ENCODE data around the gene KBTBD8. TPM values are rescaled to one million over a fixed set of nuclear protein-coding genes. Genes with fewer than 3 reads are reported as not detected.

The KBTBD8 gene
- total RNA-seq, 1 donor from 2014 or later: 2.9 TPM

GRCh38 chr3:66993082-66993481, 5.0 kb upstream of the KBTBD8 start:
- DNase-seq (ENCODE audit: low spot score) (no peak), ATAC-seq (no peak)
- intact Hi-C loops (cut with DNase I): no loop called here

GRCh38 chr3:66994588-66994987, 3.5 kb upstream of the KBTBD8 start:
- intact Hi-C loops (cut with DNase I): no loop called here
- DNase-seq (ENCODE audit: low spot score): no peak
- no peak for ATAC-seq

GRCh38 chr3:66996696-66997095, 1.4 kb upstream of the KBTBD8 start:
- DNase-seq (ENCODE audit: low spot score) (no peak), ATAC-seq (no peak)
- intact Hi-C loops (cut with DNase I): no loop called here

GRCh38 chr3:66997560-66998112, 471 bp upstream of the KBTBD8 start:
- DNase-seq (ENCODE audit: low spot score) (no peak), ATAC-seq (no peak)
- intact Hi-C loops (cut with DNase I): no loop called here

GRCh38 chr3:66998904-66999235, 763 bp downstream of the KBTBD8 start:
- intact Hi-C loops (cut with DNase I): no loop called here
- DNase-seq (ENCODE audit: low spot score): no peak
- no peak for ATAC-seq

GRCh38 chr3:67000009-67000408, 1.9 kb downstream of the KBTBD8 start:
- intact Hi-C loops (cut with DNase I): no loop called here
- ATAC-seq (no peak), DNase-seq (ENCODE audit: low spot score) (no peak)

- intact Hi-C loops (cut with DNase I): no loop called here
- ATAC-seq: no peak
These were observed 3.2 kb downstream of the KBTBD8 start for GRCh38 chr3:67001086-67001861.

GRCh38 chr3:67005974-67006373, 7.9 kb downstream of the KBTBD8 start:
- DNase-seq (ENCODE audit: low spot score): no peak
- intact Hi-C loops (cut with DNase I): no loop called here

More at GRCh38 chr3:67001086-67001861, 3.2 kb downstream of the KBTBD8 start:
- DNase-seq (ENCODE audit: low spot score): no peak

GRCh38 chr3:67006460-67006859, 8.4 kb downstream of the KBTBD8 start:
- no peak for DNase-seq (ENCODE audit: low spot score)
- intact Hi-C loops (cut with DNase I): no loop called here
- ATAC-seq: no peak

More at GRCh38 chr3:67005974-67006373, 7.9 kb downstream of the KBTBD8 start:
- no peak for ATAC-seq

GRCh38 chr3:67008388-67008787, 10.3 kb downstream of the KBTBD8 start:
- intact Hi-C loops (cut with DNase I): no loop called here
- ATAC-seq (no peak), DNase-seq (ENCODE audit: low spot score) (no peak)

GRCh38 chr3:67009716-67010115, 11.6 kb downstream of the KBTBD8 start:
- intact Hi-C loops (cut with DNase I): no loop called here
- ATAC-seq (no peak), DNase-seq (ENCODE audit: low spot score) (no peak)

- ATAC-seq: no peak
- DNase-seq (ENCODE audit: low spot score): no peak
- intact Hi-C loops (cut with DNase I): no loop called here
These were observed 13.5 kb downstream of the KBTBD8 start for GRCh38 chr3:67011414-67012131.

GRCh38 chr3:67012564-67012963, 14.5 kb downstream of the KBTBD8 start:
- DNase-seq (ENCODE audit: low spot score) (no peak), ATAC-seq (no peak)
- intact Hi-C loops (cut with DNase I): no loop called here

GRCh38 chr3:67015702-67016484, 17.8 kb downstream of the KBTBD8 start:
- ATAC-seq (no peak), DNase-seq (ENCODE audit: low spot score) (no peak)
- intact Hi-C loops (cut with DNase I): no loop called here

- ATAC-seq (no peak), DNase-seq (ENCODE audit: low spot score) (no peak)
- intact Hi-C loops (cut with DNase I): no loop called here
These were observed 18.5 kb downstream of the KBTBD8 start for GRCh38 chr3:67016522-67017080.

GRCh38 chr3:67017211-67017610, 19.1 kb downstream of the KBTBD8 start:
- no peak for DNase-seq (ENCODE audit: low spot score)
- ATAC-seq: no peak
- intact Hi-C loops (cut with DNase I): no loop called here

GRCh38 chr3:67018105-67018788, 20.1 kb downstream of the KBTBD8 start:
- ATAC-seq: peak; percentile 26
- intact Hi-C loops (cut with DNase I): no loop called here
- no peak for DNase-seq (ENCODE audit: low spot score)

GRCh38 chr3:67018789-67019526, 20.9 kb downstream of the KBTBD8 start:
- intact Hi-C loops (cut with DNase I): no loop called here
- no peak for DNase-seq (ENCODE audit: low spot score)
- no peak for ATAC-seq

All from sciatic nerve (tissue), 2 donors.